HepG2 (cell line): ENCODE data around the gene KDM4B. TPM values are rescaled to one million over a fixed set of nuclear protein-coding genes. Genes with fewer than 3 reads are reported as not detected.
A peak's percentile ranks its signal among the peaks of the same experiment; 100 is the strongest.

ENCODE experiments used
- ATAC-seq: fragments of 200-7000 bp; cut with Tn5 transposase; 3 replicates; pipeline ENCODE4 v1.9.1; 2020; ENCODE audit warnings: mild to moderate bottlenecking, moderate library complexity
- BruUV-seq: library from RNA; stranded (reverse); fragments of 400-500 nt; replicated peaks from 2 replicates; lab custom pipeline; 2021; lab: Mats Ljungman, UMichigan
- CTCF ChIA-PET: fragments of 300-600 bp; formaldehyde crosslinking; extraction: SDS; loops from one replicate; lab custom pipeline; 2021; ENCODE audit warnings: low total read pairs, inconsistent platforms, low intra/inter-chr PET ratio; lab: Yijun Ruan, JAX
- POLR2A ChIA-PET: fragments of 350-600 bp; sonication (Branson Sonifier 250); formaldehyde crosslinking; loops from one replicate; lab custom pipeline; 2020; ENCODE audit warnings: antibody characterized with exemption, inconsistent platforms; lab: Yijun Ruan, JAX
- DNase-seq: peaks from one replicate; pipeline ENCODE4 v3.0.0-alpha.2; 2015; ENCODE audit warnings: low spot score
- FAIRE-seq: peaks from 3 replicates; lab custom pipeline; 2011; peaks lifted over from hg19 to GRCh38; lab: Jason Lieb, UNC
- H2AFZ ChIP-seq: one replicate; pipeline ENCODE4 v1.6.1; 2011; ENCODE audit warnings: low read length, inconsistent platforms
- H3K27ac ChIP-seq: fragments of 300-600 bp; 3 replicates; pipeline ENCODE4 v1.8.0; 2011; ENCODE audit warnings: mixed run types, mild to moderate bottlenecking, mixed read lengths, low read length, inconsistent platforms; ENCODE audit not compliant: insufficient read depth; ENCODE audit errors: extremely low read length
- H3K27me3 ChIP-seq, 2 experiments: fragments of 200-600 bp in 1 of 2; 2 replicates in 1 of 2; 3 replicates in 1 of 2; pipeline versions ENCODE4 v1.6.0 to v1.8.0; 2011; ENCODE audit warnings: low read length in 2 of 2, mild to moderate bottlenecking in 2 of 2, moderate library complexity in 2 of 2, inconsistent platforms in 1 of 2; ENCODE audit not compliant: insufficient read depth in 2 of 2, control insufficient read depth in 1 of 2
- H3K36me3 ChIP-seq, 2 experiments: fragments of 200-600 bp in 1 of 2; replicated peaks in 1 of 2; 2 replicates in 1 of 2; 3 replicates in 1 of 2; pipeline versions ENCODE4 v1.5.1 to v1.8.0; 2011; ENCODE audit warnings: low read length in 2 of 2, inconsistent platforms in 1 of 2; ENCODE audit not compliant: insufficient read depth in 2 of 2, control insufficient read depth in 1 of 2
- H3K4me1 ChIP-seq: 2 replicates; pipeline ENCODE4 v1.5.1; 2012; ENCODE audit warnings: low read length, inconsistent platforms; ENCODE audit not compliant: insufficient read depth
- H3K4me2 ChIP-seq: 2 replicates; pipeline ENCODE4 v1.6.0; 2011; ENCODE audit warnings: low read depth, low read length, inconsistent platforms
- H3K4me3 ChIP-seq, 3 experiments: fragments of 200-600 bp in 1 of 3; sonication (generic), shearing (Covaris generic) in 1 of 3; replicated peaks in 1 of 3; 2 replicates each; pipeline ENCODE4 v1.5.1; 2011 to 2016; ENCODE audit warnings: low read length in 3 of 3, inconsistent platforms in 2 of 3, low read depth in 2 of 3, mild to moderate bottlenecking in 2 of 3, control low read depth in 1 of 3, mixed read lengths in 1 of 3; ENCODE audit not compliant: insufficient read depth in 1 of 3
- H3K79me2 ChIP-seq: one replicate; pipeline ENCODE4 v1.6.1; 2011; ENCODE audit warnings: low read length, inconsistent platforms; ENCODE audit not compliant: insufficient read depth
- H3K9ac ChIP-seq: 2 replicates; pipeline ENCODE4 v1.6.0; 2011; ENCODE audit warnings: mild to moderate bottlenecking, low read depth, low read length, inconsistent platforms; ENCODE audit not compliant: insufficient read depth
- H3K9me3 ChIP-seq: 2 replicates; pipeline ENCODE4 v1.5.1; 2012; ENCODE audit warnings: mild to moderate bottlenecking, low read length
- H4K20me1 ChIP-seq: 2 replicates; pipeline ENCODE4 v1.6.0; 2011; ENCODE audit warnings: inconsistent platforms, mild to moderate bottlenecking, low read length, moderate library complexity; ENCODE audit not compliant: insufficient read depth
- CENPT ChIP-seq: sonication (generic); formaldehyde crosslinking; IDR thresholded peaks from 2 replicates; pipeline ENCODE4 v1.8.0; 2022; ENCODE audit warnings: low read depth, mild to moderate bottlenecking, moderate library complexity, missing genetic modification reagents
- CSRNP1 ChIP-seq: sonication (generic); formaldehyde crosslinking; IDR thresholded peaks from 2 replicates; pipeline ENCODE4 v1.8.1; 2023; ENCODE audit warnings: mild to moderate bottlenecking, missing genetic modification reagents
- FOXA3 ChIP-seq: IDR thresholded peaks from 2 replicates; pipeline ENCODE4 v1.6.1; 2016; ENCODE audit warnings: missing genetic modification reagents, missing compliant biosample characterization
- FOXK1 ChIP-seq: sonication (generic); formaldehyde crosslinking; IDR thresholded peaks from 2 replicates; pipeline ENCODE4 v1.4.0; 2020; ENCODE audit warnings: low read depth, missing genetic modification reagents, borderline replicate concordance
- NFIC ChIP-seq: IDR thresholded peaks from 2 replicates; pipeline ENCODE4 v1.6.1; 2012; ENCODE audit warnings: mild to moderate bottlenecking, low read length, inconsistent platforms
- NFRKB ChIP-seq: fragments of 450-650 bp; IDR thresholded peaks from 2 replicates; pipeline ENCODE4 v1.6.1; 2017
- RBM22 ChIP-seq: fragments of 200-400 bp; formaldehyde crosslinking; optimal IDR thresholded peaks from 2 replicates; pipeline ENCODE3; 2017; ENCODE audit warnings: mild to moderate bottlenecking, low read length, moderate library complexity
- ZNF331 ChIP-seq: sonication (generic); formaldehyde crosslinking; IDR thresholded peaks from 2 replicates; pipeline ENCODE4 v1.4.0; 2020; ENCODE audit warnings: missing genetic modification reagents
- ZNF770 ChIP-seq: sonication (generic); formaldehyde crosslinking; IDR thresholded peaks from 2 replicates; pipeline ENCODE4 v1.5.0; 2020; ENCODE audit warnings: mild to moderate bottlenecking, missing genetic modification reagents
- ZNF878 ChIP-seq: sonication (generic); formaldehyde crosslinking; IDR thresholded peaks from 2 replicates; pipeline ENCODE4 v1.8.1; 2023; ENCODE audit warnings: mild to moderate bottlenecking, missing genetic modification reagents, moderate library complexity
- WGBS: methylation state at CpG from one replicate; pipeline ENCODE4 v1.1.6; 2017; ENCODE audit warnings: low lambda C conversion rate; 5-methylcytosine and 5-hydroxymethylcytosine counted together
- in situ Hi-C: cut with HindIII; loops from 2 replicates; pipeline ENCODE4 v1.10.0; 2017; ENCODE audit warnings: low pct_unique_long_range_greater_than_20kb; ENCODE audit not compliant: extremely low pct_ligation_motif_present
- intact Hi-C: fragments of 100-400 bp; cut with micrococcal nuclease; formaldehyde crosslinking; loops from one replicate; pipeline ENCODE4 v1.10.0; 2022; ENCODE audit not compliant: unreplicated experiment
- polyA plus RNA-seq, 8 experiments: library from polyadenylated mRNA; depleted of rRNA in 3 of 8; stranded (reverse) in 7 of 8; unstranded in 1 of 8; fragments of >200 nt; fragmentation: Illumina TruSeq in 4 of 8; extraction: Trizol in 4 of 8; gene quantifications; 2 replicates each; pipeline versions ENCODE4 v1.2.1 to v1.2.3, GENCODE V29; 2011 to 2016; ENCODE audit warnings: low read depth in 4 of 8, missing spikeins in 1 of 8, mixed read lengths in 1 of 8; ENCODE audit not compliant: insufficient read depth in 1 of 8
- total RNA-seq, 5 experiments: library from RNA; depleted of rRNA; stranded (reverse); fragments of >200 nt; fragmentation: Illumina TruSeq; extraction: Trizol; gene quantifications; 2 replicates each; pipeline ENCODE4 v1.2.3, GENCODE V29; 2016; ENCODE audit warnings: low read depth in 1 of 5
- TF ChIP-seq, protein P1 (sequence below): sonication (generic); formaldehyde crosslinking; IDR thresholded peaks from 2 replicates; pipeline ENCODE4 v1.9.0; 2021; ENCODE audit warnings: missing genetic modification reagents, mild to moderate bottlenecking, borderline replicate concordance

Gene KDM4B
- total and polyA plus RNA-seq, 2 of the 13 experiments (the other 11 are each of a cell fraction or from before 2014, with no cell fraction given): 4.9 to 14.6 TPM

DNA sequence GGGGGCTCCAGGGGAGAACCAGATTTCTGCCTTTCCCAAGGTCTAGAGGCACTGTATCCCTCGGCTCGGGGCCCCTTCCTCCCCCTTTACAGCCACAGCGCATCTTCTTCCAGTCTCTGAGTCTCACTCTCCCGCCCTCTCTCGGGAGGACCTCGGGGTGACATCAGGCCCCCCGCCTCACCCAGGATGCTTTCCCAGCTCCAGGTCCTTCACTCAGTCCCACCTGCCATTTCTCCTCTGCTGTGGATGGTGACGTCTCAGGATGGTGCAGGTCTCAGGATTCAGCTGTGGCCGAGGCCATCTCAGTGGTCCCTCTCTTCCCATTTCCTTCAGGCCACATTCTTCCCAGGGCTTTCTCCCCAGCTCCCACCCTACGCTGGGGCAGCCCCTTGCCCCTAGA, 13.6 kb upstream of the KDM4B start:
- Histone ChIP-seq H3K9me3 (no peaks in the 10 kb centered on the region), H3K4me2 (no peak overlapping the region), H3K9ac (no peak overlapping the region), H3K36me3 (peaks cover 21 to 63% of the 10 kb centered on the region in 2 experiments), H2AFZ (no peak overlapping the region), H3K4me1 (no peaks in the 10 kb centered on the region), H3K27ac (no peak overlapping the region), H3K27me3 (no peaks in the 10 kb centered on the region), H3K4me3 (no peak overlapping the region), H3K79me2 (no peaks in the 10 kb centered on the region), H4K20me1 (no peaks in the 10 kb centered on the region)
- POLR2A ChIA-PET: no interaction called here
- FAIRE-seq: no peak
- no TSS peak for BruUV-seq
- no peak for TF ChIP-seq FOXK1 (CRISPR knock-in tag)
- TF ChIP-seq RBM22: peak; percentile 55
- in situ Hi-C loops: no loop called here
- DNase-seq: no peak
- CTCF ChIA-PET: no interaction called here
- intact Hi-C loops: no loop called here
- WGBS: 94% methylated on average over 10 of the region's 10 CpGs
- ATAC-seq: no peak

- no peaks in the 10 kb centered on the region; a peak in 1 of 5 replicates for H3K27me3 ChIP-seq
- WGBS: 98% methylated on average over 5 of the region's 8 CpGs
- FAIRE-seq (no peak), DNase-seq (no peak), ATAC-seq (no peak)
- no peaks in the 10 kb centered on the region for H3K4me1 ChIP-seq
- no peak overlapping the region for H3K4me2 ChIP-seq
- H2AFZ ChIP-seq: no peak overlapping the region
- no peak for TF ChIP-seq ZNF878 (CRISPR knock-in tag)
- no peak for TF ChIP-seq FOXA3
- TF ChIP-seq, protein P1, sequence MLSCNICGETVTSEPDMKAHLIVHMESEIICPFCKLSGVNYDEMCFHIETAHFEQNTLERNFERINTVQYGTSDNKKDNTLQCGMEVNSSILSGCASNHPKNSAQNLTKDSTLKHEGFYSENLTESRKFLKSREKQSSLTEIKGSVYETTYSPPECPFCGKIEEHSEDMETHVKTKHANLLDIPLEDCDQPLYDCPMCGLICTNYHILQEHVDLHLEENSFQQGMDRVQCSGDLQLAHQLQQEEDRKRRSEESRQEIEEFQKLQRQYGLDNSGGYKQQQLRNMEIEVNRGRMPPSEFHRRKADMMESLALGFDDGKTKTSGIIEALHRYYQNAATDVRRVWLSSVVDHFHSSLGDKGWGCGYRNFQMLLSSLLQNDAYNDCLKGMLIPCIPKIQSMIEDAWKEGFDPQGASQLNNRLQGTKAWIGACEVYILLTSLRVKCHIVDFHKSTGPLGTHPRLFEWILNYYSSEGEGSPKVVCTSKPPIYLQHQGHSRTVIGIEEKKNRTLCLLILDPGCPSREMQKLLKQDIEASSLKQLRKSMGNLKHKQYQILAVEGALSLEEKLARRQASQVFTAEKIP (CRISPR knock-in tag): no peak
- TF ChIP-seq NFRKB: no peak
- no peak for TF ChIP-seq ZNF331 (CRISPR knock-in tag)
- TF ChIP-seq CENPT (CRISPR knock-in tag): no peak
- TF ChIP-seq ZNF770 (CRISPR knock-in tag): no peak
- no peak for TF ChIP-seq CSRNP1 (CRISPR knock-in tag)
- no peak for TF ChIP-seq NFIC
- H3K4me3 ChIP-seq: no peak overlapping the region
- in situ Hi-C loops: no loop called here
- H3K79me2 ChIP-seq: no peaks in the 10 kb centered on the region
- H4K20me1 ChIP-seq: no peaks in the 10 kb centered on the region
- no TSS peak for BruUV-seq
- H3K9me3 ChIP-seq: no peaks in the 10 kb centered on the region
- no peak overlapping the region for H3K9ac ChIP-seq
- intact Hi-C loops: no loop called here
- ChIA-PET CTCF (no interaction called here), POLR2A (interaction anchor here (1.2 to 1.4 kb wide), 2 partner anchors 11 kb away, joined by 3 read pairs; partner anchors contain the start of gene KDM4B)
- H3K27ac ChIP-seq: no peak overlapping the region
- peaks cover 24 to 57% of the 10 kb centered on the region in 2 experiments; a peak in 4 of 5 replicates for H3K36me3 ChIP-seq
Measured at GRCh38 chr19:4957981-4958380, 10.9 kb upstream of the KDM4B start.
